Measurements from ENCODE around the gene GSK3A. TPM values are rescaled to one million over a fixed set of nuclear protein-coding genes. Genes with fewer than 3 reads are reported as not detected.

The GSK3A gene
- total and polyA plus RNA-seq, 9 of the 15 experiments (the other 6 are each of a cell fraction or from before 2014, with no cell fraction given), result 0.62 to 90.7 (median 33.3) TPM

- no peak for TF ChIP-seq FOXA1 (IDR thresholded peaks at IDR 0.05; ENCODE audit: borderline replicate concordance)
- TF ChIP-seq HNRNPH1 (optimal IDR thresholded peaks at IDR 0.05; ENCODE audit: low read depth, low read length), result no peak
- peak; percentile 70 for TF ChIP-seq ESRRA (IDR thresholded peaks at IDR 0.05; ENCODE audit: borderline replicate concordance, low read depth)
- peak; percentile 17 for TF ChIP-seq HMGN3 (IDR thresholded peaks at IDR 0.05; ENCODE audit: borderline replicate concordance, extremely low read depth, insufficient read length, low read depth, low read length)
- no peak for TF ChIP-seq ZNF184 (CRISPR knock-in tag; IDR thresholded peaks at IDR 0.05)
- peak; percentile 80; the same call in 1 of the 2 replicates for TF ChIP-seq ZC3H8 (IDR thresholded peaks at IDR 0.05)
- TF ChIP-seq FOXK2 (conservative IDR thresholded peaks at IDR 0.05 in 1 of 2, IDR thresholded peaks at IDR 0.05 in 1 of 2; ENCODE audit: low read depth in 2 of 2), result peak in 1 of 2 experiments; percentile 55; a peak in 1 of 4 replicates
- peak; percentile 66 for TF ChIP-seq ATF7 (IDR thresholded peaks at IDR 0.05)
- peak; percentile 78 for TF ChIP-seq CXXC5 (CRISPR knock-in tag; IDR thresholded peaks at IDR 0.05)
- no peak for TF ChIP-seq SIN3B (IDR thresholded peaks at IDR 0.05; ENCODE audit: low read depth)
- peak; percentile 15 to 53; a peak in 3 of 4 replicates for TF ChIP-seq RAD21 (CRISPR knock-in tag; conservative IDR thresholded peaks at IDR 0.05 in 1 of 2, IDR thresholded peaks at IDR 0.05 in 1 of 2)
- TF ChIP-seq ZNF12 (CRISPR knock-in tag; IDR thresholded peaks at IDR 0.05), result no peak
- TF ChIP-seq GABPB1 (CRISPR knock-in tag; IDR thresholded peaks at IDR 0.05), result peak; percentile 79
- peak; percentile 75; the same call in 1 of the 2 replicates for TF ChIP-seq XRCC5 (IDR thresholded peaks at IDR 0.05; ENCODE audit: low read depth, low read length)
- no peak for TF ChIP-seq CBFB (CRISPR knock-in tag; IDR thresholded peaks at IDR 0.05)
- no peak for TF ChIP-seq ZNF830 (CRISPR knock-in tag; IDR thresholded peaks at IDR 0.05)
- TF ChIP-seq ZNF274 (IDR thresholded peaks at IDR 0.05; ENCODE audit: borderline replicate concordance, low read depth, low read length), result no peak
- TF ChIP-seq ARID4B (CRISPR knock-in tag; IDR thresholded peaks at IDR 0.05), result peak; percentile 76
- peak; percentile 89; the same call in 1 of the 2 replicates for TF ChIP-seq ZBTB26 (CRISPR knock-in tag; IDR thresholded peaks at IDR 0.05)
- peak; percentile 49; the same call in 1 of the 2 replicates for TF ChIP-seq JUND (IDR thresholded peaks at IDR 0.05; ENCODE audit: borderline replicate concordance, low read depth, low read length)
- no peak for TF ChIP-seq JUND (tag; IDR thresholded peaks at IDR 0.05; ENCODE audit: borderline replicate concordance, low read depth, low read length)
- TF ChIP-seq EHMT2 (IDR thresholded peaks at IDR 0.05), result 0 out of 2 replicates have a peak, but pooled peaks have one; percentile 80
- no peak for TF ChIP-seq MAFK (IDR thresholded peaks at IDR 0.05; ENCODE audit: low read length)
- peak; percentile 29; the same call in 1 of the 2 replicates for TF ChIP-seq L3MBTL2 (IDR thresholded peaks at IDR 0.05)
Measured at GRCh38 chr19:42199440-42200115, 42.8 kb downstream of the GSK3A start (continued).
